Stimulated activated CD8-positive, alpha-beta memory T cell treated with anti-CD3 and anti-CD28 coated beads, Interleukin-2, amount 100 ng/mL, for 48 hours (primary cell): ENCODE measurements around the gene CDH26.

Source experiments
- DNase-seq, 2 donors: peaks; one replicate each; pipeline ENCODE4 v3.0.0-alpha.2; 2020; ENCODE audit warnings: low read depth in 2 of 2

CDH26 gene

DNA sequence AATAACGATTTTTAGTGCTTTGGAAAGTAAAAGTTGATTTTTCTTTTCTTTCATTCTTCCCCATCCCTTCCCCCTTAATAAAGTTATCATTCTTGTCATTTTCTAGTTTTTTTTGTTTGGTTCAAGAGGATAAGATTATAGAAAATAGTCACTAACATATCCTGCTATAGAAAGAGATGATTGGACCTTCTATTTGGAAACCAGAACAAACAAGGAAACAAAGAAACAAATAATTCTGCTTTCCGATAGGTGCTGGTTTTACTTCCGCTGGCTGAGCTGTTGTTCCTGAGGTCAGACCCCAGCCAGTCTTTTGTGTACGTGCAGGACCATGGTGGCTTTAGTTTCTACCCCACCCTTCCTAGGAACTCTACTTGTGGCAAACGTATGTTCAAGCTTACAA, at the start of gene CDH26:
TSS of gene CDH26 (plus strand) at position 301 of the 400 bp plus-strand sequence. CDS start 304 bp downstream, outside the sequence.
- no peak for DNase-seq

DNA sequence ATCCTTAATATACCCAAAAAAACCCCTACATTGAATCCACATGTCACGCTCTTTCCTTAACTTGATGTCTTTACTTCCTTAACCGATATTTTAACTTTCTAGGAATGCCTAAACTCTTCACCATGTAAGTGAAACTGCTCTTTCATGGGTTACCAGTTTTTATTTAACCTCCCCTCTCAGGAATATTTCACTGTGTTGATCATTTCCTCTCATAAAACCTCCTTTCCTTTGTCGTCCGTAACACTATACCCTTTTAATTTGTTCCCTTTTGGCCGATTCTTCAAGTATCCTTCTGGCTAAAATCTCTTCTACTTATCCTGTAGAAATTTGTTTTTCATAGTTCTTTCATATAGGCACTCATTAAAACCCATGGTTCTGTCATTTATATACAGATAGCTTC, 49.4 kb upstream of the CDH26 start:
- DNase-seq = no peak

DNA sequence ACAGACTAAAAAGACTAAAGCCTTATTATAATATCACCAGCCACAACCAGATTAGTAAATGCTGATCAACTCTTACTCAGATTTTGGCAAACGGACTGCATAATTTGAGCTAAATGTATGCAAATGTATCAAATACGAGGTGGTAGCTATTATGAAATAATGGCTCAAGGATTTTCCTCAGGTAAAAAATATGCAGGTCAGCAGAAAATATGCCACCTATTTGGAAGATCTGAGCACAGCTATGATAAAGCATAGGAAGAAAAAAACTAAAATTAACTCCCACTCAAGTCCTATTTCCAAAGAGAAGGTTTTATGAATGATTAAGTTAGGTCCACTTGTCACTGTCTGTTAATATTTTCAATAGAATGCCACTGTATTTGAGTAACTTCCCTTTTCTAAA, 47.2 kb upstream of the CDH26 start:
- DNase-seq = no peak

DNA sequence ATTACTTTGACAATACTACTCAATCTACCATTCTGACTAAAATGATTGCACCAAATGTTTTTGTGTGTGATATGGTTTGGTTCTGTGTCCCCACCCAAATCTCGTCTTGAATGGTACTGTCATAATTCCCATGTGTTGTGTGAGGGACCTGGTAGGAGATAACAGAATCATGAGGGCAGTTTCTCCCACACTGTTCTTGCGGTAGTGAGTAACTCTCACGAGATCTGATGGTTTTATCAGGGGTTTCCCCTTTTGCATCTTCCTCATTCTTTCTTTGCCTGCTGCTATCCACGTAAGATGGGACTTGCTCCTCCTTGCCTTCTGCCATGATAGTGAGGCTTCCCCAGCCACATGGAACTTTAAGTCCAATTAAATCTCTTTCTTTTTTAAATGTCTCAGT, 45.6 kb upstream of the CDH26 start:
- DNase-seq = no peak

DNA sequence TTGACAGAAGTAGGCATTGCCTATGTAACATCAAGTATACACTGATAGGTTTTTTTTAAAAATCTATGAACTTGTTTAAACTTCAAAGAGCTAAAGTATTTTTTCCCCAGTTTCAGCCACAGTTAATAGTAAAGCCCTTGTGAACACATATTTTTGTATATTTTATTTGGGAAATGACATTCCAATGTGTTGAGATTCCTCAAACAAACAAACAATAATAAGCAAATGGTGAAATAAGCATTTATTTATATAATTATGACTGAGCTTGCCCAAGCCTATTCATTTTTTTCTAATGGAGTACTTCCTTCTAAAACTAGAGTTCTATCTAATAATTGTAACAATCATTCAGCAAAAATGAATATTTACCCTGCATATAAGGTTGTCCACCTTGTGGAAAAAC, 37.3 kb upstream of the CDH26 start:
- no peak for DNase-seq

DNA sequence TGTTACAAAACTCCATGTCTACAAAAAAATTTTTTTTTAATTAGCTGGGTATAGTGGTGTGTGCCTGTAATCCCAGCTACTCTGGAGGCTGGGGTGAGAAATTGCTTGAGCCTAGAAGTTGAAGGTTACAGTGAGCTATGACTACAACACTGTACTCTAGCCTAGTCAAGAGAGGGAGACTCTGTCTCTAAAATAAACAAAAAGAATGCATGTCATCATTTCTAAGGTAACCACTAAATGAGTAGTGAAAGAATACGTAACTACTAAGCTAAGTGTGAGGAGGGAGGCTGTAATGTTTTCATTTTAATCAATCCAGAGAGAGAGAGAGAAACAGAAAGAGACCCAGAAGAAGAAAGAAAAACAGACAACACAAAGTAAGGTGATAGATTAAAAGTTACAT, 34.7 kb upstream of the CDH26 start:
- no peak for DNase-seq

DNA sequence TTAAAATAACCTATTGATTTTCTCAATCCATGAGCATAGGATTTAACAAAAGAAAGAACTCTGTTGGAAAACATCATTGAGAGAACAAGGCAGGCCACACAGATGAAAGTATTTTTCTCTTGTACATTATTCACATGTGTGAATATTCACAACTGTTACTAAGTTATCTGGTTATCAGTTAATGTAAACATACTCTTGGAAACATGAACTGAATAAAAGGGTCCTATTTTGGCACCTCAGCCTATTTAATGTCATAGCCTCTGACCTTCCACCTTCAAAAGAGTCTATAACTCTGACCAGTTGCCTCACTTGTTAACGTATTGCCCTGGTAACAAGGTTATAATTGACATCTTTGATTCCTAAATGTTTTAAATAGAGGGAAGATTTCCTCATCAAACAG, 32.9 kb upstream of the CDH26 start:
- no peak for DNase-seq

DNA sequence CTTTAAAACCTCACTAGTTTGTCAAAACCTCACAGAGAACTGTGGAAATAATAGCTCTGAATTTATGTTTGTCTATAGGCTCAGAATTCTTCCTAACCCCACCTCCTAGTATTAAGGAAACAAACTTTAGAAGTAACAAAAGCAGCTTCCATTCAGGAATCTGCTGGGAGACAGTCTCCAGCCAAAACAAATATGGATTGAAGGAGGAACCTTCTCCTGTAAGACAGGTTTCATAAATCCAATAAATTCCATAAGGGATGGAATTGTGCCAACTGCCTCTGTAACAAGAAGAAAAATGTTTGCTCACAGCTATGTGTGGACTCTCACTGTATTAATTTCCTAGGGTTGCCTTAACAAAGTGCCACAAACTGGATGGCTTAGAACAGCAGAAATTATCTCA, 32.3 kb upstream of the CDH26 start:
- DNase-seq = no peak

DNA sequence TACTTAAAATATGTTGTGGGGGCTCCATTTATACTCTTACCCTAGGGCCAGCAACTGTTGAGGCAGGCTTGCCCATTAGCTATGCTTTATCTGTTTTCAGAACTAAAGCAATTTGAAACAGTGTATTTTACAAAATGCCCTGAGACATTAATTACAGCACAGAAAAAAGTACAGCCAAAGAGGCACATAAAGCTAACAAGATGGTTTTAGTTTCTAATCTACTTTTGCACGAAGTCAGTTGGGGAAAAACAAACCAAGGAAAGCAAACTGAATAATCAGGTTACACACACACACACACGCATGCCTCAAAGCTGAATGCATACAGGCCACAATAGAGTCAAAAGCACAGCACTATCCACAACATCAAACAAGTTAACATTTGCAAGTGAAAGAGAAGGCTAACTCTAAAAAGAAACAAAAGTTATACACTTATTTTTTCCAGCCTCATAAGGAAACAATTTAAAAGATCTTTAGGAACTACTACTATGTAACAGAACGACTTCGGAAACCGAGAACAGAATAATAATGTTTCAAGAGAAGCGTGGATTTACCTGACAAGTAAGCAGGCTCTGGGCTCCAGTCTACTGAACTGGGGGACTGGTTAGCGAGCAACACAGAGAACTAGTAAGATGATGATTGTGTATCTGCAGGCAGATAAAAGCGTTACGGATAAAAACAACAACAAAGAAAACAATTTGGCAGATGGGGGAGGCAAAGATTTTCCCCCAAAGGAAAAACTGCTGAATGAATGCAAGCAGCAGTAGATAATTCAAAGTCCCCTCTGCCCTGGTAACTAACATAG, 26.5 kb upstream of the CDH26 start:
- no peak for DNase-seq

DNA sequence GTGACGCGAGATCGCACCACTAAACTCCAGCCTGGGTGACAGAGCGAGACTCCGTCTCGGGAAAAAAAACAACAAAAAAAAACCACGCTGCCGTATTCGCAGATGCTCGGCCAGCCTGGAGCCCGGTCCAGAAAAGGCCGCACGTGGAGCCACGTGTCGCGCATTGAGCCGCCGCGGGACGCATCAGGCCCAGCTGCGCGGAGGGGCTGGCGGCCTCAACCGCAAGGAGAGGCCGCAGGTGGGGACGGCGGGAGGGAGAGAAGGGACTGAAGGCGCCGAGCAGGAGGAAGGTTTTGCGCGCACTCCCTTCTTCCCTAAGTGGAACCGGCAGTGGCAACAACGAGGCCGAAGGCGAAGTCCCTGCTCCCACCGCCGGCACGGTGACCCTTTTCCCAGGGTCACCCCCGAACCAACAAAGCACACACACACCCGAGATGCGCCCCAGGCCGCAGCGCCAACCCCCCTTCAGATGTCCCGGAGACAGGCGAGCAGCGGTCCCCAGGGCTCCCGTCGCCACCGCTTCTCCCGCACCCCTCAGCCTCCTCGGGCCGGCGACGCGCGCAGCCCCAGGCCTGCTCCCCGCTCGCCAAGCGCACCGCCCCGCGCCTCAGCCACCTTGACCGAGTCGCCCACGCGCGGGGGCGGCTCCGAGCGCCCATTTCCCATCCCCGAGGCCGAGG, 25.5 kb upstream of the CDH26 start:
- DNase-seq = no peak

DNA sequence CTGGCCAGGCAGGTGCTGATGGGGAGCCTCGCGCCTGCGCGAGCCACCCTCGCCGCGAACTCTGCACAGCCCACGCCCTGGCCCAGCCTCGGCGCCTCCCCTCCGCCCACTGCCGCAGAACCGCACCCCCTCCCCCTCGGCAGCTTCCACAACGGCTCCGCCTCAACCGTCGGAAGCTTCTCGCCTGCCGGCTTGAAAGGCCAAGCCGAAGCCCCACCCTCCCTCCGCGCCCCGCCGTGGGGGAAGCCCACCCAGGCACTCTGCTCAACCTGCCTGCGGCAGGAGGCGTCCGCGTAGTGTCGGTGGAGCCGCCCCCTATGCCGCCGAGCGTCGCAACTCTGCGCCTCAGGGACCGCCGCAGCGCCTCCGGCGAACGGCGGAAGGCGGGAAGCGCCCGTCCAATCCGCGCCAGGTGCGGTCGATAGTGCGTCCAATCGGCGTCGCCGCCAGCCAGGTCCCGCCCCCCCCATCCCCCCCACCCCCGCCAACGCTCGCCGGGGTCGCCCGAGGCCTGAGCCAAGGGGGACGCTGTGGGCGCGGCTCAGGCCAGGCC, 24.9 kb upstream of the CDH26 start, which contains the start of gene SYCP2:
TSS of gene SYCP2 (minus strand) at position 342 of the 553 bp plus-strand sequence. CDS start 11,224 bp downstream, outside the sequence.
- peak; percentile 36 to 47 for DNase-seq

DNA sequence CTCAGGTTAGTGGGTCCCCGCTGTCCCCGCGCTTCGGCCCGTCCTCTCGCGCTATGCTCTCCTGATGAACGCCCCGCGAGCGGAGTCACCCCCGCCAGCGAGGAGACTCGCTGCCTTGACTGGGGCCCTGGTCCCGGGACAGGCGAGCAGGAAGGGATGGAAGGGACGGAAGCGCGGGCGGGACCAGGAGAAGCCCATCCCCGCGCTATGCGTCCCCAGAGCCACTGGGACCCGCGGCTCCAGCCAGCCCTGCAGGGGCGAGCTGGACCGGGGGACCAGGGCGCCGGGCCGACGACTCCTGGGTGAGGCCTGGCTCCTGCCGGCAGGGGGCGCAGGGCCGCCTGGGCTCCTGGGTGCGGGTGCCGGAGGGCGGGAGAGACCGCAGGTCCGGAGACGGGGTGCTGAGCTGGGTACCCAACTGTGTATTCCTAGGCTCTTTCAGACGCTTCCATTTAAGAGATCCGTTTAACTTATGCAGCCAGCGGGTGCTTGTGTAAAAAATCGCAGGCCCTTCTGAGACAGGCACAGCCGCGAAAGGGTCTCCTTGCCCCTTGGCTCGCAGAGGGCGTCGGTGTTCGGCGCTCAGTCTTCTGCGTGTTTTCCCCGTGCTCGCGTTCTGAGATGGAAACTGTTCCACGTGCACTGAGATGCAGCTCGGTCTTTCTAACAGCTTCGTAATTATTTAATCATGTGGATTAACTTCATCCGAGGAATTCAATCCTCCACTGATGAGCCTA, 24.2 kb upstream of the CDH26 start:
- peak; percentile 64 to 69 for DNase-seq

DNA sequence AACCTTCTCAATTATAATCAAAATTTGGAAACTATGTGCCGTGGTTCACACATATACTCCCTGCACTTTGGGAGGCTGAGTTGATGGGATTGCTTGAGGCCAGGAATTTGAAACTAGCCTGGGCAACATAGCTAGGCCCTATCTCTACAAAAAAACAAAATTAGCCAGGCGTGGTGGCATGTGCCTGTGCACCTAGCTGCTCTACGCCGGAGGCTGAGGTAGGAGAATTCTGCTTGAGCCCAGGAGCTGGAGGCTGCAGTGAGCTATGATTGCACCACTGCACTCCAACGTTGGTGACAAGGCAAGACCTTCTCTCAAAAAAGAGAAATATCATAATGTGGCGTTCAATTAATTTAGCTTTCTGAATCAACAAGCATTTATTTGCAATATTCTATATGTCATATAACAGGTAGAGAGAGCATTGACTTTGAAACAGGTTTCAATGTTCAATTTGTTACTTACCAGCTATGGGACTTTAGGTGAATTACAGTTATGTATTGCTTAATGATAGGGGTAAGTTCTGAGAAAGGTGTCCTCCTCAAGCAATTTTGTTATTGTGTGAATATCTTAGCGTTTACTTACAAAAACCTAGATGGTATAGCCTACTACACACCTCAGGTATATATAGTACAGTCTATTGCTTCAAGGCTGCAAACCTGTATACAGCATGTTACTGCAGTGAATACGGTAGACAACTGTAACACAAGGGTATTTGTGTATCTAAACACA, 22.6 kb upstream of the CDH26 start:
- DNase-seq = no peak

DNA sequence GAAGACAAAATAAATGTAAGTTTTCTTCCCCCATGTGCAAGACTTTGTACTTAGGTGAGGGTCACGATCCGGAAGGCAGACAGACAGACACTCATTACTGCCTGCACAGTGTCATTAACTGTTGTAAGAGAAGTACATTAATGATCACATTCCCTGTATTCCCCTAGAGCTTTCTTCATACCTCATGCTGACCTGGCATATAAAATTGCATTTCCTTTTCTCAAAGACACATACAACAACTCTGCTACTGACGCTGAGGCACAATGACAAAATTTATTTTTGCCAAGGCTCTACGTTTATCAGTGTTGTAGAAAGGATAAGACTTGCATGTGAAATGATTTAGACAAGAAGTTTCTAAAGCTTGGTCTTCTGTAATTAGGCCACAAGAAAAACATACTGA, 21.8 kb upstream of the CDH26 start:
- no peak for DNase-seq

DNA sequence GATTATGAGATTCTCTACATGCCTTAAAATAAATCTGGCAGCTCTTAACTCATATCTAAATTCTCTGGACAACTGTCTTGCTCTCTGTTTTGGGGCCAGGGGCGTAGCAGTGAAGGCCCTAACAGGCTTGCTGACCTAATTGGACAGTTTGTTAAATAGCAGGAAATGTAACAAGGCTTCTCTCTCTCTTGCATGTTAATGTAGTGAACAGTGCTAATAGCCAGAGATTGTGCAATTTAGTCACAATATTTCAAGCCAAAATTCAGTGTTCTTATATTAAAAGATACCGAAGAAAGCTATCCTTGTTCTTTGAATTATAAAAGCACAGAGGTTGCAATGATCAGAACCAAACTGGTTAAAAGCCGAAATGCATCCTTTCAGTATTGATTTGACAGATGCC, 21.1 kb upstream of the CDH26 start:
- DNase-seq = no peak

DNA sequence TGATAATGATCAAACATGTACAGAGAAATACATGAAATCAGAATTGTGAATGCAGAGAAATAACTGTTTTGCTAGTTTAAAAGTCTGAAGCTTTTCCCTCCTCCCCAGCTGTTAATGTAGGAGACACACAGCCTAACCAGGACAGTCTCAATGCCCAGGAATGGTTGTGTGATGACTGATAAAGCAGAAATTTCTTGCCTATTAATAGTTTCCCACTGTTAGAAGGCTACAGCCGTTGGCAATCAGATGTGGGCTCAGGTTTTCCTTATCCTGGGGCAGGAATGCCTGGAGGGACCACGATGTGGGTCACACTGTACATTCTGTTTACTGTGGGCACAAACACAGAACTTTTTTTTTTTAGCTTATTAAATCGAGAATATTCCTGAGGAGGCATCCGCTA, 20.0 kb upstream of the CDH26 start:
- no peak for DNase-seq

DNA sequence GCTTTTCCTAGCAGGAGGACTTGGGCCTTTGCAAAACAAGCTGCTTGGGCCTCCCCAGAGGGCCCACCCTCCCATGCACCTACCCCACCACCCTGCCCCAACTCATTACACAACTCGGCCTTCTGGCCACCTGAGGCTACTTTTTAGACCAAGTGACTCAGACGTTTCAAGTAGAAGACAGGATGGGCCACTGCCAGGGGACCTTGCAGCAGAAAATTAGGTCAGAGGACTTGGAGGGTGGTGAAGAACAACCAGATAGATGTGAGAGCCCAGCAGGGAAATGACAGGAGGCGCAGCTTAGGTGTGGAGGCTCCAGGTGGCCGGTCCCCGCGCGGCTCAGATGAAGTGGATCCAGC, 19.5 kb upstream of the CDH26 start:
- DNase-seq = no peak

DNA sequence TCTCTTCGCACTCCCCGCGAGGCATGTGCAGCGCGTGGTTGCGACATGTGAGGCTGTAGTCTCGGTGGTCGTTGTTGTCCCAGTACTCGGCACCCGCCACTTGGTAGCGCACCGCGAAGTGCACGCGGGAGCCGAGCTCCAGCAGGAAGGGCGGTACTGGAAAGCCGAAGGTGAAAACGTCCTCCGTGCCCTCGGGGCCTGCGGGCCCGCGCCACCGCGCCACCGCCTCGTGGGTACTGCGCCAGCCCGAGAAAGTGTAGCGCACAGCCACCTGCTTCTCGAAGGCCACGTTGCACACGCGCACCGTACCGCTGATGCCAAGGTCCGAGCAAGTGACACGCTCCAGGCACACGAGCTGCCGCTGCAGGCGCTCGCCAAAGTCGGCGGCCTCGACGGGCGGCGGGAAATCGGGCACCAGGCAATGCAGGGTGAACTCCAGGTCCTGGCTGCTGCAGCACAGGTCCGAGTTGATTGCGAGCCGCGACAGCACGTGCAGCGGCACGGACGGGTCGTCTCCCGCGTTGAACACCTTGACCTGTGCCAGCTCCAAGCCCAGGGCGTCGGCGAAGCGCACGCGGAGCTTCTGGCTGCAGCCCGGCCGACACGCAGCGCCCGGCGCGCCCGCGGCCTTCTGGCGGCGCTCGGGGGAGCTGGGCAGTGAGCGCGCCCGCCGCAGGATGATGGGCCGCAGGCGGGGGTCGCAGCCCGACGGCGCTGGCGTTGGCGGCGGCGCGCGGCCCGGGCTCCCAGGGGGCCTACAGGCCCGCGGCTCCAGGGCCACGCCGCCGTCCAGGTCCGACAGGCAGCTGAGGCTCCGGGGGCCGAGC, 19.0 kb upstream of the CDH26 start:
- DNase-seq = no peak

DNA sequence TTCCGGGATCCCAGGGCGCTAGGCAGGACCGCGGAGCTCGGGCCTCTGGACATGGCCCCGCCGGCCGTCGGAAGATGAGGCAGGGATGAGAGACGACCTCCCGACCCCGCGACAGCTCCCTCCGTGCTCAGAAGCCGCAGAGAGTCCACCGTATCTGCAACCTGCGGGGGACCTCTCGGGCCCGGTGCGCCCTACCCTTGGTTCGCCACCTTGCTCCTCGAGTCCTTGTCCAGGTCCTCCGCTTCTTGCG, 18.4 kb upstream of the CDH26 start:
- DNase-seq = no peak

DNA sequence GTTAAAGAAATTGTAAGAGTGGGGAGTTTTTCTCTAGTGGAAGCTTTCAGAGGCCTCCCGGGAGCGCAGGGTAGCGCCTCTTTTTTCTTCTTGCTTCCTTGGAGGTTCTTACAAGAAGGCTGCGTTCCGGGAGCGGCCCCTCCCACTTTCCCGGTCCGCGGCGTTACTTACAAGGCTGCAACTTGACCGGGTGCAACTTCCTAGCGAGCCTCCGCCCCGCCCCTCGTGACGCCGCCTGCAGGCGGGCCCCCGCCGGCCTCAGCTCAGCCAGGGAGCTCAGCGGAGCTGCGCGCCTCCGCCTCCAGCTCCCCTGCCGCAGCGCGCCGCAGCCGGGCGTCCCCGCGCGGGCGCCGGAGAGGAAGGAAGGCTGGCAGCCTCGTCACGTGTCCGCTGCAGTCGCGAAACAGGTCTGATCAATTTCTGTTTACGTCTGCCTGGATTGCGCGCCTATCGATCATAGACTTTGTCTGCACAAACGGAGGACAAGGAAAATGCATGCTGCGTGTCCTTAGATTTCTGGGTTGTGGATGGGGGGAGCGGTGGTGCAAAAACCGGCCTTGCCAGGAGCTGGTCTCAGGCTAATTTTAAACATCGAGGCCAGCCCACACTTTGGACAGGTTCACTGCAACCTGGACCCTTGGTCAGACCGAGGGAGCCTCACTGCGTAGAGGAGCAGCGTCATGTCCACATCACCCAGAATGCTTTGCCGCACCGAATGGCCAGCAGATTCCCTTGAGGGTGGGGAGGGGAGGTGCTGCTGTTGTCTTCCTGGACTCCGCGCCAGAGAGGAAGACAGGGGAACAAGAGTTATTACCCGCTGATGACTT, 17.9 kb upstream of the CDH26 start, which contains the start of the genes FAM217B and PPP1R3D:
TSS of gene FAM217B (plus strand) at position 261 of the 827 bp plus-strand sequence. CDS start 3,555 bp downstream, outside the sequence.
TSS of gene PPP1R3D (minus strand) at position 177 of the 827 bp plus-strand sequence. CDS start 374 bp downstream, outside the sequence.
- DNase-seq = peak; percentile 89 to 92
